HepG2 (cell line): Measurements from ENCODE around the gene NEUROD1. TPM values are rescaled to one million over a fixed set of nuclear protein-coding genes. Genes with fewer than 3 reads are reported as not detected.

ENCODE experiments used
- ADNP ChIP-seq: sonication (generic); formaldehyde crosslinking; IDR thresholded peaks from 2 replicates; pipeline ENCODE4 v1.4.0; 2020; ENCODE audit warnings: missing genetic modification reagents
- BCL6 ChIP-seq: IDR thresholded peaks from 2 replicates; pipeline ENCODE4 v1.6.1; 2016; ENCODE audit warnings: missing genetic modification reagents, missing compliant biosample characterization
- CENPX ChIP-seq: sonication (generic); formaldehyde crosslinking; IDR thresholded peaks from 2 replicates; pipeline ENCODE4 v1.9.0; 2021; ENCODE audit warnings: mild to moderate bottlenecking, missing genetic modification reagents, moderate library complexity
- FOSL2 ChIP-seq: sonication (generic); formaldehyde crosslinking; IDR thresholded peaks from 2 replicates; pipeline ENCODE4 v1.4.0; 2020; ENCODE audit warnings: missing genetic modification reagents
- GATAD2A ChIP-seq: IDR thresholded peaks from 2 replicates; pipeline ENCODE4 v1.6.1; 2016
- KDM1A ChIP-seq: IDR thresholded peaks from 2 replicates; pipeline ENCODE4 v1.6.1; 2016; ENCODE audit warnings: missing compliant biosample characterization
- KMT2B ChIP-seq: IDR thresholded peaks from 2 replicates; pipeline ENCODE4 v1.6.1; 2016; ENCODE audit warnings: missing genetic modification reagents, missing compliant biosample characterization
- NR2C2 ChIP-seq: sonication (generic); formaldehyde crosslinking; IDR thresholded peaks from 2 replicates; pipeline ENCODE4 v1.4.0; 2020; ENCODE audit warnings: missing genetic modification reagents, mild to moderate bottlenecking, moderate library complexity, borderline replicate concordance
- NR2F6 ChIP-seq, 2 experiments: IDR thresholded peaks; 2 replicates each; pipeline ENCODE4 v1.6.1; 2016; ENCODE audit warnings: antibody characterized with exemption in 1 of 2, mild to moderate bottlenecking in 1 of 2
- NR3C1 ChIP-seq: sonication (generic); formaldehyde crosslinking; IDR thresholded peaks from 2 replicates; pipeline ENCODE4 v1.4.0; 2020; ENCODE audit warnings: missing genetic modification reagents
- PHF21A ChIP-seq: sonication (generic); formaldehyde crosslinking; IDR thresholded peaks from 2 replicates; pipeline ENCODE4 v1.5.0; 2020; ENCODE audit warnings: mild to moderate bottlenecking, missing genetic modification reagents
- SALL1 ChIP-seq: sonication (generic); formaldehyde crosslinking; IDR thresholded peaks from 2 replicates; pipeline ENCODE4 v1.8.0; 2022; ENCODE audit warnings: mild to moderate bottlenecking, missing genetic modification reagents
- SOX13 ChIP-seq, 3 experiments: fragments of 450-650 bp in 1 of 3; sonication (generic) in 1 of 3; formaldehyde crosslinking in 1 of 3; IDR thresholded peaks in 2 of 3; conservative IDR thresholded peaks in 1 of 3; 2 replicates each; pipeline versions ENCODE4 v1.5.0 to v1.6.1; 2016 to 2020; ENCODE audit warnings: antibody characterized with exemption in 1 of 3, mild to moderate bottlenecking in 1 of 3, missing compliant biosample characterization in 1 of 3, missing genetic modification reagents in 1 of 3, moderate library complexity in 1 of 3
- SOX6 ChIP-seq, 2 experiments: fragments of 450-650 bp in 1 of 2; sonication (generic) in 1 of 2; formaldehyde crosslinking in 1 of 2; IDR thresholded peaks; 2 replicates each; pipeline versions ENCODE4 v1.4.0 to v1.6.1; 2017 to 2020; ENCODE audit warnings: antibody characterized with exemption in 1 of 2, mild to moderate bottlenecking in 1 of 2, missing genetic modification reagents in 1 of 2
- TCF7 ChIP-seq: sonication (generic); IDR thresholded peaks from 2 replicates; pipeline ENCODE4 v1.6.1; 2016; ENCODE audit warnings: antibody characterized with exemption, low read depth
- ZNF264 ChIP-seq: sonication (generic); formaldehyde crosslinking; IDR thresholded peaks from 2 replicates; pipeline ENCODE4 v1.4.0; 2020; ENCODE audit warnings: missing genetic modification reagents
- ZNF501 ChIP-seq: sonication (generic); formaldehyde crosslinking; IDR thresholded peaks from 2 replicates; pipeline ENCODE4 v1.5.1; 2020; ENCODE audit warnings: mild to moderate bottlenecking, moderate library complexity, missing genetic modification reagents
- ZNF652 ChIP-seq: IDR thresholded peaks from 2 replicates; pipeline ENCODE4 v1.6.1; 2016; ENCODE audit warnings: low read depth, borderline replicate concordance
- polyA plus RNA-seq, 8 experiments: library from polyadenylated mRNA; depleted of rRNA in 3 of 8; stranded (reverse) in 7 of 8; unstranded in 1 of 8; fragments of >200 nt; fragmentation: Illumina TruSeq in 4 of 8; extraction: Trizol in 4 of 8; gene quantifications; 2 replicates each; pipeline versions ENCODE4 v1.2.1 to v1.2.3, GENCODE V29; 2011 to 2016; ENCODE audit warnings: low read depth in 4 of 8, missing spikeins in 1 of 8, mixed read lengths in 1 of 8; ENCODE audit not compliant: insufficient read depth in 1 of 8
- total RNA-seq, 5 experiments: library from RNA; depleted of rRNA; stranded (reverse); fragments of >200 nt; fragmentation: Illumina TruSeq; extraction: Trizol; gene quantifications; 2 replicates each; pipeline ENCODE4 v1.2.3, GENCODE V29; 2016; ENCODE audit warnings: low read depth in 1 of 5
- TF ChIP-seq, protein P1 (sequence below): sonication (generic); formaldehyde crosslinking; IDR thresholded peaks from 2 replicates; pipeline ENCODE4 v1.8.0; 2022; ENCODE audit warnings: low read depth, missing genetic modification reagents
- TF ChIP-seq, protein P2 (sequence below): IDR thresholded peaks from 2 replicates; pipeline ENCODE4 v1.6.1; 2018; ENCODE audit warnings: missing genetic modification reagents, mild to moderate bottlenecking, missing compliant biosample characterization
- TF ChIP-seq, protein P3 (sequence below): sonication (generic); formaldehyde crosslinking; IDR thresholded peaks from 2 replicates; pipeline ENCODE4 v1.4.0; 2020; ENCODE audit warnings: missing genetic modification reagents, borderline replicate concordance
- TF ChIP-seq, protein P4 (sequence below): sonication (generic); formaldehyde crosslinking; IDR thresholded peaks from 2 replicates; pipeline ENCODE4 v1.4.0; 2020; ENCODE audit warnings: mild to moderate bottlenecking, missing genetic modification reagents
- TF ChIP-seq, protein P5 (sequence below): sonication (generic); formaldehyde crosslinking; conservative IDR thresholded peaks from 2 replicates; pipeline ENCODE4 v1.4.0; 2020; ENCODE audit warnings: mild to moderate bottlenecking, missing genetic modification reagents, moderate library complexity

Gene NEUROD1
- total and polyA plus RNA-seq, 2 of the 13 experiments (the other 11 are each of a cell fraction or from before 2014, with no cell fraction given) = not detected

DNA sequence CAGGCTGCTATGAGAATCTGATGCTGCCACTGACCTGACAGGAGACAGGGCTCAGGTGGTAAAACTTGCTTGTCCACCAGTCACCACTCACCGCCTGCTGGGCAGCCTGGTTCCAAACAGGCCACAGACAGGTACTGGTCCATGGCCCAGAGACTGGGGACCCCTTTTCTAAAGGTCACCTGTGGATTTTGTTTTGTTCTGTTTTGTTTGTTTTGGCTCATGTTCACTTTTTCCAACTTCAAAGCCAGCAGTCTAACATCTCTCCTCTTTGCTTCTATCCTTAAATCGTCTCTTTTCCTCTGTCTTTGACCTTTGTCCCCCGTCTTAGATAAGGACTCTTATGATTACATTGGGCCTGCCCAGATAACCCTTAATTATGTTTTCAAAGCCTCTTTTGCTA, 20.1 kb downstream of the NEUROD1 start (continued):
- TF ChIP-seq NR2F6 (IDR thresholded peaks at IDR 0.05) = peak; percentile 48
- 0 out of 2 replicates have a peak, but pooled peaks have one; percentile 26 for TF ChIP-seq NR2F6 (CRISPR knock-in tag; IDR thresholded peaks at IDR 0.05)
- TF ChIP-seq, protein P1, sequence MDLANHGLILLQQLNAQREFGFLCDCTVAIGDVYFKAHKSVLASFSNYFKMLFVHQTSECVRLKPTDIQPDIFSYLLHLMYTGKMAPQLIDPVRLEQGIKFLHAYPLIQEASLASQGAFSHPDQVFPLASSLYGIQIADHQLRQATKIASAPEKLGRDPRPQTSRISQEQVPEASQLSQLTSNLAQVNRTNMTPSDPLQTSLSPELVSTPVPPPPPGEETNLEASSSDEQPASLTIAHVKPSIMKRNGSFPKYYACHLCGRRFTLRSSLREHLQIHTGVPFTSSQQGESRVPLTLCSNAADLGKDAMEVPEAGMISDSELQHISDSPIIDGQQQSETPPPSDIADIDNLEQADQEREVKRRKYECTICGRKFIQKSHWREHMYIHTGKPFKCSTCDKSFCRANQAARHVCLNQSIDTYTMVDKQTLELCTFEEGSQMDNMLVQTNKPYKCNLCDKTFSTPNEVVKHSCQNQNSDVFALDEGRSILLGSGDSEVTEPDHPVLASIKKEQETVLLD (CRISPR knock-in tag) = no peak
- TF ChIP-seq ADNP (CRISPR knock-in tag) = no peak
- no peak for TF ChIP-seq ZNF501 (CRISPR knock-in tag)
- TF ChIP-seq, protein P2, sequence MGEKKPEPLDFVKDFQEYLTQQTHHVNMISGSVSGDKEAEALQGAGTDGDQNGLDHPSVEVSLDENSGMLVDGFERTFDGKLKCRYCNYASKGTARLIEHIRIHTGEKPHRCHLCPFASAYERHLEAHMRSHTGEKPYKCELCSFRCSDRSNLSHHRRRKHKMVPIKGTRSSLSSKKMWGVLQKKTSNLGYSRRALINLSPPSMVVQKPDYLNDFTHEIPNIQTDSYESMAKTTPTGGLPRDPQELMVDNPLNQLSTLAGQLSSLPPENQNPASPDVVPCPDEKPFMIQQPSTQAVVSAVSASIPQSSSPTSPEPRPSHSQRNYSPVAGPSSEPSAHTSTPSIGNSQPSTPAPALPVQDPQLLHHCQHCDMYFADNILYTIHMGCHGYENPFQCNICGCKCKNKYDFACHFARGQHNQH (CRISPR knock-in tag) = no peak
- no peak for TF ChIP-seq ZNF652 (CRISPR knock-in tag)
- TF ChIP-seq GATAD2A (CRISPR knock-in tag) = peak; percentile 18; the same call in 1 of the 2 replicates
- TF ChIP-seq FOSL2 = no peak
- TF ChIP-seq, protein P3, sequence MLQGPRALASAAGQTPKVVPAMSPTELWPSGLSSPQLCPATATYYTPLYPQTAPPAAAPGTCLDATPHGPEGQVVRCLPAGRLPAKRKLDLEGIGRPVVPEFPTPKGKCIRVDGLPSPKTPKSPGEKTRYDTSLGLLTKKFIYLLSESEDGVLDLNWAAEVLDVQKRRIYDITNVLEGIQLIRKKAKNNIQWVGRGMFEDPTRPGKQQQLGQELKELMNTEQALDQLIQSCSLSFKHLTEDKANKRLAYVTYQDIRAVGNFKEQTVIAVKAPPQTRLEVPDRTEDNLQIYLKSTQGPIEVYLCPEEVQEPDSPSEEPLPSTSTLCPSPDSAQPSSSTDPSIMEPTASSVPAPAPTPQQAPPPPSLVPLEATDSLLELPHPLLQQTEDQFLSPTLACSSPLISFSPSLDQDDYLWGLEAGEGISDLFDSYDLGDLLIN (CRISPR knock-in tag) = no peak
- TF ChIP-seq PHF21A = no peak
- TF ChIP-seq KMT2B (CRISPR knock-in tag) = no peak
- TF ChIP-seq NR3C1 (CRISPR knock-in tag) = no peak
- TF ChIP-seq, protein P4, sequence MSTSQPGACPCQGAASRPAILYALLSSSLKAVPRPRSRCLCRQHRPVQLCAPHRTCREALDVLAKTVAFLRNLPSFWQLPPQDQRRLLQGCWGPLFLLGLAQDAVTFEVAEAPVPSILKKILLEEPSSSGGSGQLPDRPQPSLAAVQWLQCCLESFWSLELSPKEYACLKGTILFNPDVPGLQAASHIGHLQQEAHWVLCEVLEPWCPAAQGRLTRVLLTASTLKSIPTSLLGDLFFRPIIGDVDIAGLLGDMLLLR = no peak
- no peak for TF ChIP-seq CENPX
- TF ChIP-seq BCL6 (CRISPR knock-in tag) = 0 out of 2 replicates have a peak, but pooled peaks have one; percentile 10
- no peak for TF ChIP-seq ZNF264 (CRISPR knock-in tag)
- no peak for TF ChIP-seq SOX13 (IDR thresholded peaks at IDR 0.05)
- peak in 1 of 2 experiments; percentile 60; a peak in 2 of 4 replicates for TF ChIP-seq SOX13 (CRISPR knock-in tag; conservative IDR thresholded peaks at IDR 0.05 in 1 of 2, IDR thresholded peaks at IDR 0.05 in 1 of 2)
- TF ChIP-seq, protein P5, sequence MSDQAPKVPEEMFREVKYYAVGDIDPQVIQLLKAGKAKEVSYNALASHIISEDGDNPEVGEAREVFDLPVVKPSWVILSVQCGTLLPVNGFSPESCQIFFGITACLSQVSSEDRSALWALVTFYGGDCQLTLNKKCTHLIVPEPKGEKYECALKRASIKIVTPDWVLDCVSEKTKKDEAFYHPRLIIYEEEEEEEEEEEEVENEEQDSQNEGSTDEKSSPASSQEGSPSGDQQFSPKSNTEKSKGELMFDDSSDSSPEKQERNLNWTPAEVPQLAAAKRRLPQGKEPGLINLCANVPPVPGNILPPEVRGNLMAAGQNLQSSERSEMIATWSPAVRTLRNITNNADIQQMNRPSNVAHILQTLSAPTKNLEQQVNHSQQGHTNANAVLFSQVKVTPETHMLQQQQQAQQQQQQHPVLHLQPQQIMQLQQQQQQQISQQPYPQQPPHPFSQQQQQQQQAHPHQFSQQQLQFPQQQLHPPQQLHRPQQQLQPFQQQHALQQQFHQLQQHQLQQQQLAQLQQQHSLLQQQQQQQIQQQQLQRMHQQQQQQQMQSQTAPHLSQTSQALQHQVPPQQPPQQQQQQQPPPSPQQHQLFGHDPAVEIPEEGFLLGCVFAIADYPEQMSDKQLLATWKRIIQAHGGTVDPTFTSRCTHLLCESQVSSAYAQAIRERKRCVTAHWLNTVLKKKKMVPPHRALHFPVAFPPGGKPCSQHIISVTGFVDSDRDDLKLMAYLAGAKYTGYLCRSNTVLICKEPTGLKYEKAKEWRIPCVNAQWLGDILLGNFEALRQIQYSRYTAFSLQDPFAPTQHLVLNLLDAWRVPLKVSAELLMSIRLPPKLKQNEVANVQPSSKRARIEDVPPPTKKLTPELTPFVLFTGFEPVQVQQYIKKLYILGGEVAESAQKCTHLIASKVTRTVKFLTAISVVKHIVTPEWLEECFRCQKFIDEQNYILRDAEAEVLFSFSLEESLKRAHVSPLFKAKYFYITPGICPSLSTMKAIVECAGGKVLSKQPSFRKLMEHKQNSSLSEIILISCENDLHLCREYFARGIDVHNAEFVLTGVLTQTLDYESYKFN (CRISPR knock-in tag) = peak; percentile 29; the same call in 1 of the 2 replicates
- peak; percentile 21; the same call in 1 of the 2 replicates for TF ChIP-seq SALL1 (CRISPR knock-in tag)
- TF ChIP-seq SOX6 (IDR thresholded peaks at IDR 0.05) = no peak
- TF ChIP-seq SOX6 (CRISPR knock-in tag; IDR thresholded peaks at IDR 0.05) = peak; percentile 30; the same call in 1 of the 2 replicates
- no peak for TF ChIP-seq KDM1A (CRISPR knock-in tag)
- TF ChIP-seq TCF7 = peak; percentile 26; the same call in 1 of the 2 replicates
- 0 out of 2 replicates have a peak, but pooled peaks have one; percentile 26 for TF ChIP-seq NR2C2 (CRISPR knock-in tag)
